GM23338 (cell line): ENCODE measurements around the gene FBXW4. TPM values are rescaled to one million over a fixed set of nuclear protein-coding genes. Genes with fewer than 3 reads are reported as not detected.

Source experiments
- ATAC-seq: fragments of 200-7000 bp; cut with Tn5 transposase; 3 replicates; pipeline ENCODE4 v1.9.1; 2020
- DNase-seq: peaks from one replicate; pipeline ENCODE4 v3.0.0-alpha.2; 2015; ENCODE audit warnings: low spot score
- H2AFZ ChIP-seq: fragments of 200-600 bp; sonication (generic); 2 replicates; pipeline ENCODE4 v1.8.0; 2016; ENCODE audit warnings: antibody characterized with exemption, mild to moderate bottlenecking, moderate library complexity
- H3F3A ChIP-seq: fragments of 200-600 bp; sonication (generic); replicated peaks from 2 replicates; pipeline ENCODE4 v1.8.0; 2017; ENCODE audit warnings: antibody characterized with exemption, mixed run types, low read depth
- H3K27ac ChIP-seq: fragments of 200-600 bp; sonication (generic); 2 replicates; pipeline ENCODE4 v1.6.1; 2016; ENCODE audit warnings: low read depth
- H3K27me3 ChIP-seq: fragments of 200-600 bp; sonication (generic); 2 replicates; pipeline ENCODE4 v1.8.0; 2016; ENCODE audit warnings: mild to moderate bottlenecking, mixed run types, moderate library complexity; ENCODE audit not compliant: insufficient read depth
- H3K36me3 ChIP-seq: fragments of 200-600 bp; sonication (generic); 2 replicates; pipeline ENCODE4 v1.8.0; 2016; ENCODE audit warnings: mild to moderate bottlenecking; ENCODE audit not compliant: insufficient read depth
- H3K4me1 ChIP-seq: fragments of 200-600 bp; sonication (generic); 2 replicates; pipeline ENCODE4 v1.8.0; 2016; ENCODE audit warnings: mild to moderate bottlenecking, moderate library complexity; ENCODE audit not compliant: insufficient read depth
- H3K4me2 ChIP-seq: fragments of 200-600 bp; sonication (generic); 2 replicates; pipeline ENCODE4 v1.7.1; 2017; ENCODE audit warnings: mixed run types
- H3K4me3 ChIP-seq: fragments of 200-600 bp; sonication (generic); 2 replicates; pipeline ENCODE4 v1.6.1; 2016; ENCODE audit warnings: mixed run types
- H3K79me2 ChIP-seq: fragments of 200-600 bp; sonication (generic); replicated peaks from 2 replicates; pipeline ENCODE4 v1.8.0; 2017; ENCODE audit warnings: mild to moderate bottlenecking; ENCODE audit not compliant: insufficient read depth
- H3K9me2 ChIP-seq: fragments of 200-600 bp; sonication (generic); 2 replicates; pipeline ENCODE4 v1.8.0; 2017; ENCODE audit not compliant: insufficient read depth
- H4K20me1 ChIP-seq: fragments of 200-600 bp; sonication (generic); replicated peaks from 2 replicates; pipeline ENCODE4 v1.8.0; 2017; ENCODE audit warnings: mild to moderate bottlenecking; ENCODE audit not compliant: insufficient read depth
- H3K27ac Mint-ChIP-seq: 2 replicates; pipeline ENCODE4 v1.8.0; 2020; ENCODE audit warnings: inconsistent platforms, mild to moderate bottlenecking, moderate library complexity, mixed read lengths
- H3K27me3 Mint-ChIP-seq: 3 replicates; pipeline ENCODE4 v1.8.0; 2022; ENCODE audit warnings: low read depth, mild to moderate bottlenecking, moderate library complexity, mixed read lengths, inconsistent platforms; ENCODE audit not compliant: insufficient read depth, poor library complexity
- H3K36me3 Mint-ChIP-seq: 3 replicates; pipeline ENCODE4 v1.8.0; 2021; ENCODE audit warnings: low read depth, mild to moderate bottlenecking, inconsistent platforms, moderate library complexity, mixed read lengths
- H3K4me1 Mint-ChIP-seq: 3 replicates; pipeline ENCODE4 v1.8.0; 2020; ENCODE audit warnings: mild to moderate bottlenecking, inconsistent platforms, mixed read lengths
- H3K4me3 Mint-ChIP-seq: 3 replicates; pipeline ENCODE4 v1.8.0; 2021; ENCODE audit warnings: moderate library complexity, mild to moderate bottlenecking, inconsistent platforms, mixed read lengths
- H3K9me3 Mint-ChIP-seq: 3 replicates; pipeline ENCODE4 v1.8.0; 2020; ENCODE audit warnings: moderate library complexity, mild to moderate bottlenecking, inconsistent platforms, mixed read lengths
- CREB1 ChIP-seq: fragments of 250-450 bp; sonication (Bioruptor Pico); IDR thresholded peaks from 2 replicates; pipeline ENCODE4 v1.5.0; 2020; ENCODE audit warnings: low read depth, mild to moderate bottlenecking, moderate library complexity
- ETS1 ChIP-seq: IDR thresholded peaks from 2 replicates; pipeline ENCODE4 v1.6.1; 2016; ENCODE audit warnings: antibody characterized with exemption
- EZH2 ChIP-seq: fragments of 200-600 bp; sonication (generic); IDR thresholded peaks from one replicate; pipeline ENCODE4 v1.8.0; 2017; ENCODE audit warnings: antibody characterized with exemption, mild to moderate bottlenecking, low read depth; ENCODE audit not compliant: unreplicated experiment
- EZH2phosphoT487 ChIP-seq: fragments of 200-600 bp; sonication (generic); IDR thresholded peaks from one replicate; pipeline ENCODE4 v1.8.1; 2018; ENCODE audit warnings: antibody characterized with exemption; ENCODE audit not compliant: unreplicated experiment
- JUNB ChIP-seq: IDR thresholded peaks from one replicate; pipeline ENCODE4 v1.6.1; 2016; ENCODE audit warnings: antibody characterized with exemption; ENCODE audit not compliant: unreplicated experiment
- NANOG ChIP-seq: IDR thresholded peaks from 2 replicates; pipeline ENCODE4 v1.6.1; 2016; ENCODE audit warnings: antibody characterized with exemption, borderline replicate concordance
- POLR2AphosphoS5 ChIP-seq: IDR thresholded peaks from 2 replicates; pipeline ENCODE4 v1.6.1; 2016; ENCODE audit warnings: antibody characterized with exemption, low read depth
- REST ChIP-seq: IDR thresholded peaks from one replicate; pipeline ENCODE4 v1.6.1; 2018; ENCODE audit warnings: antibody characterized with exemption; ENCODE audit not compliant: unreplicated experiment
- STAT1 ChIP-seq: IDR thresholded peaks from one replicate; pipeline ENCODE4 v1.6.1; 2016; ENCODE audit warnings: antibody characterized with exemption; ENCODE audit not compliant: unreplicated experiment
- ZNF114 ChIP-seq: fragments of 250-450 bp; sonication (Bioruptor Pico); IDR thresholded peaks from 2 replicates; pipeline ENCODE4 v1.5.0; 2020; ENCODE audit warnings: mild to moderate bottlenecking, moderate library complexity
- ZNF331 ChIP-seq: fragments of 250-450 bp; sonication (Bioruptor Pico); IDR thresholded peaks from 2 replicates; pipeline ENCODE4 v1.5.0; 2020; ENCODE audit warnings: low read depth, mild to moderate bottlenecking, moderate library complexity
- ZNF462 ChIP-seq: fragments of 250-450 bp; sonication (Bioruptor Pico); IDR thresholded peaks from 2 replicates; pipeline ENCODE4 v1.5.0; 2020; ENCODE audit warnings: mild to moderate bottlenecking, moderate library complexity
- polyA plus RNA-seq: library from polyadenylated mRNA; unstranded; fragments of >200 nt; fragmentation: Nextera tagmentation; extraction: Ambion mirVana; gene quantifications from 2 replicates; pipeline ENCODE4 v1.2.1, GENCODE V29; 2016
- total RNA-seq: library from RNA; depleted of rRNA; stranded (reverse); fragments of >200 nt; shearing (Covaris generic); gene quantifications from 2 replicates; pipeline ENCODE4 v1.2.3, GENCODE V29; 2014
- TF ChIP-seq, protein P1 (sequence below), 2 experiments: fragments of 200-600 bp in 1 of 2; sonication (generic) in 1 of 2; conservative IDR thresholded peaks; 2 replicates each; pipeline versions ENCODE4 v1.5.1 to v1.6.1; 2016 to 2017; ENCODE audit warnings: antibody characterized with exemption in 2 of 2, low read depth in 2 of 2, mild to moderate bottlenecking in 2 of 2, moderate library complexity in 1 of 2

FBXW4 gene
- total and polyA plus RNA-seq, 2 experiments from 2014 or later, result 8.0 to 18.6 TPM

GRCh38 chr10:101588879-101589278, 106.1 kb downstream of the FBXW4 start:
- Mint-ChIP-seq H3K4me3 (peak overlapping the region; percentile 98), H3K27me3 (peaks cover 10% of the 10 kb centered on the region), H3K36me3 (peaks cover 12% of the 10 kb centered on the region), H3K9me3 (no peaks in the 10 kb centered on the region), H3K4me1 (peaks cover 13% of the 10 kb centered on the region), H3K27ac (no peak overlapping the region)
- H3F3A ChIP-seq, result no peaks in the 10 kb centered on the region
- H3K36me3 ChIP-seq, result no peaks in the 10 kb centered on the region; the same call in none of the 2 replicates
- no peaks in the 10 kb centered on the region for H4K20me1 ChIP-seq
- peak overlapping the region; percentile 91 for H3K4me2 ChIP-seq
- H2AFZ ChIP-seq, result peak overlapping the region; percentile 96
- peak overlapping the region; percentile 99 for H3K4me3 ChIP-seq
- H3K9me2 ChIP-seq, result no peaks in the 10 kb centered on the region
- DNase-seq, result no peak
- no peak overlapping the region for H3K27ac ChIP-seq
- peaks cover 14% of the 10 kb centered on the region for H3K4me1 ChIP-seq
- peaks cover 16% of the 10 kb centered on the region; the same call in 1 of the 2 replicates for H3K79me2 ChIP-seq
- H3K27me3 ChIP-seq, result no peaks in the 10 kb centered on the region
- no peak for ATAC-seq
- TF ChIP-seq EZH2 (no peak), JUNB (no peak), POLR2AphosphoS5 (no peak), ZNF114 (CRISPR knock-in tag) (no peak), REST (no peak), STAT1 (no peak), EZH2phosphoT487 (no peak), ETS1 (no peak), NANOG (no peak), ZNF462 (CRISPR knock-in tag) (no peak), ZNF331 (CRISPR knock-in tag) (no peak), CREB1 (no peak)
- TF ChIP-seq, protein P1, sequence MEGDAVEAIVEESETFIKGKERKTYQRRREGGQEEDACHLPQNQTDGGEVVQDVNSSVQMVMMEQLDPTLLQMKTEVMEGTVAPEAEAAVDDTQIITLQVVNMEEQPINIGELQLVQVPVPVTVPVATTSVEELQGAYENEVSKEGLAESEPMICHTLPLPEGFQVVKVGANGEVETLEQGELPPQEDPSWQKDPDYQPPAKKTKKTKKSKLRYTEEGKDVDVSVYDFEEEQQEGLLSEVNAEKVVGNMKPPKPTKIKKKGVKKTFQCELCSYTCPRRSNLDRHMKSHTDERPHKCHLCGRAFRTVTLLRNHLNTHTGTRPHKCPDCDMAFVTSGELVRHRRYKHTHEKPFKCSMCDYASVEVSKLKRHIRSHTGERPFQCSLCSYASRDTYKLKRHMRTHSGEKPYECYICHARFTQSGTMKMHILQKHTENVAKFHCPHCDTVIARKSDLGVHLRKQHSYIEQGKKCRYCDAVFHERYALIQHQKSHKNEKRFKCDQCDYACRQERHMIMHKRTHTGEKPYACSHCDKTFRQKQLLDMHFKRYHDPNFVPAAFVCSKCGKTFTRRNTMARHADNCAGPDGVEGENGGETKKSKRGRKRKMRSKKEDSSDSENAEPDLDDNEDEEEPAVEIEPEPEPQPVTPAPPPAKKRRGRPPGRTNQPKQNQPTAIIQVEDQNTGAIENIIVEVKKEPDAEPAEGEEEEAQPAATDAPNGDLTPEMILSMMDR (conservative IDR thresholded peaks at IDR 0.05; ENCODE audit: low read depth in 2 of 2), result no peak
